Measurements from ENCODE around the gene FLOT2. TPM values are rescaled to one million over a fixed set of nuclear protein-coding genes. Genes with fewer than 3 reads are reported as not detected.

FLOT2 gene
- total and polyA plus RNA-seq, 2 of the 8 experiments (the other 6 are each of a cell fraction or from before 2014, with no cell fraction given) = 116 to 189 TPM

GRCh38 chr17:28906276-28906675 is 8.7 kb upstream of the FLOT2 start:
- H3K36me3 ChIP-seq (ENCODE audit: control insufficient read depth in 2 of 4, insufficient read depth in 4 of 4, low read length in 3 of 4) = peaks cover 40 to 57% (median 51%) of the 10 kb centered on the region in 4 experiments
- H3K9me3 ChIP-seq (ENCODE audit: insufficient read depth in 2 of 2, low read depth in 1 of 2, low read length in 1 of 2) = no peaks in the 10 kb centered on the region
- WGBS, 2 experiments (ENCODE audit: extremely low coverage in 1 of 2, insufficient coverage in 1 of 2, insufficient read length in 1 of 2, insufficient replicate concordance in 2 of 2, low coverage in 1 of 2, low lambda C conversion rate in 2 of 2, missing lambda C conversion rate in 1 of 2) = 91% methylated on average over 9 of the region's 9 CpGs; no CpG with 5 or more reads in 1 of the 2 experiments
- DNase-seq (ENCODE audit: low read depth in 1 of 2, low spot score in 2 of 2) = no peak
- no peak overlapping the region for H3K4ac ChIP-seq (replicated peaks; ENCODE audit: insufficient read length, low read depth, low read length)
- H3K4me1 ChIP-seq (replicated peaks in 1 of 4; ENCODE audit: control insufficient read depth in 3 of 4, insufficient read depth in 4 of 4, low read length in 3 of 4) = peaks cover 0 to 9% (median 7%) of the 10 kb centered on the region in 4 experiments; a peak in 6 of 7 replicates
- FAIRE-seq = no peak
- no peak overlapping the region for H3K27ac ChIP-seq (ENCODE audit: low read depth, low read length)
- H3K23me2 ChIP-seq (ENCODE audit: low read depth, low read length) = peaks cover 8% of the 10 kb centered on the region; the same call in 1 of the 2 replicates
- no peak overlapping the region for H4K5ac ChIP-seq (ENCODE audit: insufficient read length, low read depth, low read length)
- no peak overlapping the region for H3K14ac ChIP-seq (ENCODE audit: insufficient read length)
- H3K79me1 ChIP-seq (ENCODE audit: low read depth, low read length) = no peaks in the 10 kb centered on the region; the same call in 1 of the 2 replicates
- no peak overlapping the region for H2AFZ ChIP-seq (ENCODE audit: low read length)
- no peak overlapping the region for H3K9ac ChIP-seq (replicated peaks in 1 of 4; ENCODE audit: extremely low read depth in 1 of 4, low read depth in 3 of 4, low read length in 3 of 4)
- POLR2A ChIA-PET (ENCODE audit: partially characterized antibody) = interaction anchor here (0.6 to 7.7 kb wide), 8 partner anchors 8 to 180 kb away, joined by 3 to 71 read pairs (median 4); partner anchors contain the start of genes FLOT2, NEK8, PHF12 and TLCD1
- peaks cover 0 to 3% of the 10 kb centered on the region in 2 experiments; a peak in 1 of 4 replicates for H3K79me2 ChIP-seq (ENCODE audit: control insufficient read depth in 1 of 2, insufficient read depth in 2 of 2, low read length in 2 of 2)
- H2BK12ac ChIP-seq (ENCODE audit: low read depth, low read length) = no peak overlapping the region
- H4K91ac ChIP-seq (replicated peaks; ENCODE audit: insufficient read length, low read length) = no peak overlapping the region
- no peak overlapping the region for H2BK5ac ChIP-seq (ENCODE audit: low read depth, low read length)
- CTCF ChIA-PET (ENCODE audit: partially characterized antibody) = interaction anchor here (1.6 to 9.6 kb wide), 5 partner anchors 17 to 210 kb away, joined by 4 to 123 read pairs (median 15); partner anchors contain the start of gene TLCD1
- H3K56ac ChIP-seq (replicated peaks; ENCODE audit: insufficient read length, low read depth, low read length) = no peak overlapping the region
- H2AK5ac ChIP-seq (ENCODE audit: low read depth, low read length) = no peak overlapping the region
- no peak overlapping the region for H3K4me3 ChIP-seq (ENCODE audit: extremely low read depth in 1 of 4, insufficient read depth in 2 of 4, low read depth in 3 of 4, low read length in 4 of 4)
- no peak overlapping the region for H2BK15ac ChIP-seq (ENCODE audit: low read length)
- no peak overlapping the region for H3K18ac ChIP-seq (ENCODE audit: extremely low read depth, low read length)
- H4K20me1 ChIP-seq (replicated peaks in 1 of 2; ENCODE audit: control insufficient read depth in 1 of 2, insufficient read depth in 2 of 2, low read length in 2 of 2) = peaks cover 2 to 12% of the 10 kb centered on the region in 2 experiments
- H3K27me3 ChIP-seq (replicated peaks in 1 of 4; ENCODE audit: control insufficient read depth in 3 of 4, extremely low read depth in 1 of 4, insufficient read depth in 3 of 4, low read length in 3 of 4) = no peaks in the 10 kb centered on the region
- no peak overlapping the region for H3K4me2 ChIP-seq (ENCODE audit: insufficient read depth in 1 of 2, low read depth in 2 of 2, low read length in 2 of 2)
- no peak overlapping the region for H3K23ac ChIP-seq (ENCODE audit: insufficient read length)
- H4K8ac ChIP-seq (ENCODE audit: extremely low read depth, insufficient read depth, low read length) = no peak overlapping the region; the same call in 1 of the 2 replicates
- H2BK20ac ChIP-seq (ENCODE audit: low read length) = no peak overlapping the region
- H2BK120ac ChIP-seq (replicated peaks; ENCODE audit: low read depth, low read length) = no peak overlapping the region
- TF ChIP-seq MAFK (IDR thresholded peaks at IDR 0.05; ENCODE audit: low read depth, low read length) = no peak
- TF ChIP-seq SP1 (IDR thresholded peaks at IDR 0.05; ENCODE audit: low read depth, low read length) = no peak
- TF ChIP-seq CBX8 (IDR thresholded peaks at IDR 0.05; ENCODE audit: borderline replicate concordance, low read depth, low read length) = no peak
- TF ChIP-seq TCF12 (IDR thresholded peaks at IDR 0.05; ENCODE audit: low read depth, low read length) = no peak
- TF ChIP-seq CHD1 (IDR thresholded peaks at IDR 0.05; ENCODE audit: low read depth, low read length) = no peak
- no peak for TF ChIP-seq CTBP2 (IDR thresholded peaks at IDR 0.05; ENCODE audit: borderline replicate concordance, insufficient read depth, insufficient read length, low read length)
- TF ChIP-seq USF2 (IDR thresholded peaks at IDR 0.05; ENCODE audit: low read length) = no peak
- no peak for TF ChIP-seq EZH2 (IDR thresholded peaks at IDR 0.05; ENCODE audit: low read depth, low read length, severe bottlenecking)
- TF ChIP-seq, protein P1, sequence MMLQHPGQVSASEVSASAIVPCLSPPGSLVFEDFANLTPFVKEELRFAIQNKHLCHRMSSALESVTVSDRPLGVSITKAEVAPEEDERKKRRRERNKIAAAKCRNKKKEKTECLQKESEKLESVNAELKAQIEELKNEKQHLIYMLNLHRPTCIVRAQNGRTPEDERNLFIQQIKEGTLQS (IDR thresholded peaks at IDR 0.05; ENCODE audit: insufficient read depth, low read depth, low read length) = no peak
- TF ChIP-seq CBX5 (IDR thresholded peaks at IDR 0.05; ENCODE audit: low read depth, low read length) = no peak
- TF ChIP-seq TAF7 (optimal IDR thresholded peaks at IDR 0.05; ENCODE audit: borderline replicate concordance, low read depth, low read length) = no peak
- TF ChIP-seq PHF8 (conservative IDR thresholded peaks at IDR 0.05; ENCODE audit: low read depth, low read length) = no peak

Data from H1 (cell line).